ENCODE data around the gene TRIM38.

- TF ChIP-seq CTCF (IDR thresholded peaks at IDR 0.05) (no peak), POLR2A (IDR thresholded peaks at IDR 0.05) (no peak)
Observed at GRCh38 chr6:25928562-25929324, 33.9 kb upstream of the TRIM38 start.

Data from body of pancreas (tissue), 4 donors.